ENCODE data around the gene CCDC85A.

GRCh38 chr2:56151841-56152240 lies 31.9 kb upstream of the CCDC85A start:
- TF ChIP-seq, protein P1, sequence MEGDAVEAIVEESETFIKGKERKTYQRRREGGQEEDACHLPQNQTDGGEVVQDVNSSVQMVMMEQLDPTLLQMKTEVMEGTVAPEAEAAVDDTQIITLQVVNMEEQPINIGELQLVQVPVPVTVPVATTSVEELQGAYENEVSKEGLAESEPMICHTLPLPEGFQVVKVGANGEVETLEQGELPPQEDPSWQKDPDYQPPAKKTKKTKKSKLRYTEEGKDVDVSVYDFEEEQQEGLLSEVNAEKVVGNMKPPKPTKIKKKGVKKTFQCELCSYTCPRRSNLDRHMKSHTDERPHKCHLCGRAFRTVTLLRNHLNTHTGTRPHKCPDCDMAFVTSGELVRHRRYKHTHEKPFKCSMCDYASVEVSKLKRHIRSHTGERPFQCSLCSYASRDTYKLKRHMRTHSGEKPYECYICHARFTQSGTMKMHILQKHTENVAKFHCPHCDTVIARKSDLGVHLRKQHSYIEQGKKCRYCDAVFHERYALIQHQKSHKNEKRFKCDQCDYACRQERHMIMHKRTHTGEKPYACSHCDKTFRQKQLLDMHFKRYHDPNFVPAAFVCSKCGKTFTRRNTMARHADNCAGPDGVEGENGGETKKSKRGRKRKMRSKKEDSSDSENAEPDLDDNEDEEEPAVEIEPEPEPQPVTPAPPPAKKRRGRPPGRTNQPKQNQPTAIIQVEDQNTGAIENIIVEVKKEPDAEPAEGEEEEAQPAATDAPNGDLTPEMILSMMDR (conservative IDR thresholded peaks at IDR 0.05): no peak
- TF ChIP-seq ZFX (IDR thresholded peaks at IDR 0.05): no peak

Measured in C4-2B (cell line).